K562 (cell line): ENCODE data around the gene IGF1R. TPM values are rescaled to one million over a fixed set of nuclear protein-coding genes. Genes with fewer than 3 reads are reported as not detected.

Experiments used
- ATF6 ChIP-seq: sonication (generic); formaldehyde crosslinking; IDR thresholded peaks from 2 replicates; pipeline ENCODE4 v1.4.0; 2020; ENCODE audit warnings: mild to moderate bottlenecking, missing genetic modification reagents
- BRCA1 ChIP-seq, 2 experiments: fragments of 450-650 bp in 1 of 2; sonication (generic) in 1 of 2; formaldehyde crosslinking in 1 of 2; IDR thresholded peaks; 2 replicates each; pipeline versions ENCODE4 v1.5.0 to v1.6.1; 2017 to 2020; ENCODE audit warnings: mild to moderate bottlenecking in 1 of 2, missing genetic modification reagents in 1 of 2
- DNMT1 ChIP-seq: fragments of 450-650 bp; IDR thresholded peaks from 2 replicates; pipeline ENCODE4 v1.6.1; 2016; ENCODE audit warnings: antibody characterized with exemption, mild to moderate bottlenecking
- ERF ChIP-seq: fragments of 450-650 bp; formaldehyde crosslinking; IDR thresholded peaks from 2 replicates; pipeline ENCODE4 v1.4.0; 2020; ENCODE audit warnings: mild to moderate bottlenecking, mixed read lengths
- ETV5 ChIP-seq: sonication (generic); formaldehyde crosslinking; IDR thresholded peaks from 2 replicates; pipeline ENCODE4 v1.4.0; 2020; ENCODE audit warnings: low read depth, mild to moderate bottlenecking, missing genetic modification reagents
- GABPB2 ChIP-seq: fragments of 250-450 bp; sonication (Bioruptor Pico); conservative IDR thresholded peaks from 2 replicates; pipeline ENCODE4 v1.5.1; 2021; ENCODE audit warnings: mild to moderate bottlenecking
- GTF2A2 ChIP-seq: IDR thresholded peaks from 2 replicates; pipeline ENCODE4 v1.6.1; 2016; ENCODE audit warnings: mild to moderate bottlenecking, missing genetic modification characterization, missing compliant biosample characterization
- HDGF ChIP-seq: fragments of 450-650 bp; IDR thresholded peaks from 2 replicates; pipeline ENCODE4 v1.6.1; 2016
- HNRNPH1 ChIP-seq: fragments of 200-400 bp; formaldehyde crosslinking; optimal IDR thresholded peaks from 2 replicates; pipeline ENCODE3; 2017; ENCODE audit warnings: low read depth, mild to moderate bottlenecking, low read length, moderate library complexity
- HNRNPK ChIP-seq: fragments of 200-400 bp; formaldehyde crosslinking; IDR thresholded peaks from one replicate; pipeline ENCODE4 v1.6.1; 2018; ENCODE audit warnings: mild to moderate bottlenecking, low read depth, low read length; ENCODE audit not compliant: poor library complexity, severe bottlenecking
- JUNB ChIP-seq: fragments of 450-650 bp; formaldehyde crosslinking; conservative IDR thresholded peaks from 2 replicates; pipeline ENCODE4 v1.4.0; 2020; ENCODE audit warnings: mild to moderate bottlenecking
- NEUROD1 ChIP-seq: fragments of 150-350 bp; IDR thresholded peaks from 2 replicates; pipeline ENCODE4 v1.6.1; 2014; ENCODE audit warnings: borderline replicate concordance, low read length, low read depth; ENCODE audit not compliant: partially characterized antibody
- PHTF2 ChIP-seq: fragments of 250-450 bp; sonication (Bioruptor Pico); IDR thresholded peaks from 2 replicates; pipeline ENCODE4 v1.5.0; 2021; ENCODE audit warnings: mild to moderate bottlenecking
- PRMT5 ChIP-seq: sonication (generic); formaldehyde crosslinking; IDR thresholded peaks from 2 replicates; pipeline ENCODE4 v1.5.0; 2020; ENCODE audit warnings: missing genetic modification reagents
- PTBP1 ChIP-seq: fragments of 200-400 bp; formaldehyde crosslinking; IDR thresholded peaks from 2 replicates; pipeline ENCODE4 v1.6.1; 2017; ENCODE audit warnings: low read depth, low read length
- RB1 ChIP-seq: fragments of 450-650 bp; IDR thresholded peaks from 2 replicates; pipeline ENCODE4 v1.6.1; 2017; ENCODE audit warnings: low read depth, mild to moderate bottlenecking
- RFX5 ChIP-seq: IDR thresholded peaks from 2 replicates; pipeline ENCODE4 v1.6.1; 2011; ENCODE audit warnings: low read depth, mild to moderate bottlenecking, improper control_type of control experiment, low read length
- SRSF3 ChIP-seq: fragments of 200-400 bp; formaldehyde crosslinking; IDR thresholded peaks from 2 replicates; pipeline ENCODE4 v1.6.1; 2016; ENCODE audit warnings: mild to moderate bottlenecking, low read length, moderate library complexity; ENCODE audit not compliant: insufficient read depth
- TCFL5 ChIP-seq: fragments of 250-450 bp; sonication (Bioruptor Pico); conservative IDR thresholded peaks from 2 replicates; pipeline ENCODE4 v1.6.1; 2021; ENCODE audit warnings: mild to moderate bottlenecking, moderate library complexity, matching md5 sums
- ZBTB7A ChIP-seq: IDR thresholded peaks from 2 replicates; pipeline ENCODE4 v1.6.1; 2011; ENCODE audit warnings: low read depth, mild to moderate bottlenecking, low read length, moderate library complexity, borderline replicate concordance; ENCODE audit not compliant: control insufficient read depth
- ZC3H11A ChIP-seq: IDR thresholded peaks from 2 replicates; pipeline ENCODE4 v1.6.1; 2012; ENCODE audit warnings: low read depth, low read length, improper control_type of control experiment
- ZKSCAN1 ChIP-seq: fragments of 150-350 bp; IDR thresholded peaks from 2 replicates; pipeline ENCODE4 v1.6.1; 2016; ENCODE audit warnings: low read depth, low read length
- ZNF124 ChIP-seq: sonication (generic); formaldehyde crosslinking; IDR thresholded peaks from 2 replicates; pipeline ENCODE4 v1.8.1; 2022; ENCODE audit warnings: missing genetic modification reagents
- ZNF263 ChIP-seq: sonication (generic); formaldehyde crosslinking; IDR thresholded peaks from 2 replicates; pipeline ENCODE4 v1.8.0; 2022; ENCODE audit warnings: mild to moderate bottlenecking, missing genetic modification reagents, borderline replicate concordance
- ZNF551 ChIP-seq: fragments of 250-450 bp; sonication (Bioruptor Pico); IDR thresholded peaks from 2 replicates; pipeline ENCODE4 v1.5.0; 2021; ENCODE audit warnings: mild to moderate bottlenecking, moderate library complexity
- polyA plus RNA-seq, 8 experiments: library from polyadenylated mRNA; depleted of rRNA in 4 of 8; stranded (reverse) in 5 of 8; unstranded in 3 of 8; fragments of >200 nt; fragmentation: Nextera tagmentation in 2 of 8; fragmentation: Illumina TruSeq in 1 of 8; extraction: Ambion mirVana in 2 of 8; extraction: Trizol in 1 of 8; gene quantifications; 2 replicates each; pipeline versions ENCODE4 v1.2.1 to v1.2.3, GENCODE V29; 2011 to 2014; ENCODE audit warnings: inconsistent platforms in 1 of 8, missing spikeins in 1 of 8
- total RNA-seq, 7 experiments: library from RNA; depleted of rRNA in 6 of 7; stranded (reverse); fragments of >200 nt in 6 of 7; fragmentation: Illumina TruSeq in 2 of 7; extraction: Trizol in 2 of 7; gene quantifications; 2 replicates each; pipeline versions ENCODE4 v1.2.1 to v1.2.3, GENCODE V29; 2011 to 2021; ENCODE audit warnings: low replicate concordance in 1 of 7
- TF ChIP-seq, protein P1 (sequence below): fragments of 450-650 bp; IDR thresholded peaks from 2 replicates; pipeline ENCODE4 v1.7.1; 2018; ENCODE audit warnings: mild to moderate bottlenecking, low read depth; ENCODE audit not compliant: partially characterized antibody

Gene IGF1R
- total and polyA plus RNA-seq, 9 of the 15 experiments (the other 6 are each of a cell fraction or from before 2014, with no cell fraction given), result 0.35 to 8.0 (median 1.6) TPM

DNA sequence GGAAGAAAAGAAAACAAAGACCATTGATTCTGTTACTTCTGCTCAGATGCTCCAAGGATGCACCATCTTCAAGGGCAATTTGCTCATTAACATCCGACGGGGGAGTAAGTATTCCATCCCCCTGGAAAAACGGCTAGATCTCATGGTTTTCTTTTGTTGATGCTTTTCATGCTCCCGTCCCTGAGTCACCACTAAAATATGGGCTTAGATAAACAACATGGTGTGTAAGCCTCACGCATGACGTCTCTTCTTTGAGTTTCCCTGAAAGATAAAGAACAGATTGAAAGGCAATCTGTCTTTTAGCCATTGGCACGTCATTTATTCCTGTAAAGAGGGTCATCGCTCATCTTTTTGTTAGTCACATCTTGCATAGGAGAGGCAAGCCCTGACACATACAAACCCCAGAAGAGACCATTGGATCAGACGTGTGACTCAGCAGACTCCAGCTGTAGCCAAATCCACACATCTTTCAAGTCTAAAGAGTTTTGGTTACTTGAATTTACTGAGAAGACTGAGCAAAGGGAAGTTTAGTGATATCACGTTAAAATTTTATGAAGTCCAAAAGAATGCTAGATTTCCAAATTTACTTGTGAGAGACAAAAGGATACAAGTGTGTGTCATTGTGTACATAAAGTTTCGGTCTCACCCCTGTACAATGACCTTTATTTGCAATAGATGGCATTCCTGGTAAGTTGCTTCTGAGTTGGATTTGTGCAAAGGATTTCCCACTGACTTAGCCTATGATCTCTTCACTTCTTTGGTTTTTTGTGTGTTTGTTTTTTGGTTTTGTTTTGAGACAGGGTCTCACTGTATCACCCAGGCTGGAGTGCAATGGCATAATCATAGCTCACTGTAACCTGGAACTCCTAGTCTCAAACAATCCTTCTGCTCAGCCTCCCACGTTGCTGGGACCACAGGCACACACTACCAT is 248.7 kb downstream of the IGF1R start (continued):
- TF ChIP-seq, protein P1, sequence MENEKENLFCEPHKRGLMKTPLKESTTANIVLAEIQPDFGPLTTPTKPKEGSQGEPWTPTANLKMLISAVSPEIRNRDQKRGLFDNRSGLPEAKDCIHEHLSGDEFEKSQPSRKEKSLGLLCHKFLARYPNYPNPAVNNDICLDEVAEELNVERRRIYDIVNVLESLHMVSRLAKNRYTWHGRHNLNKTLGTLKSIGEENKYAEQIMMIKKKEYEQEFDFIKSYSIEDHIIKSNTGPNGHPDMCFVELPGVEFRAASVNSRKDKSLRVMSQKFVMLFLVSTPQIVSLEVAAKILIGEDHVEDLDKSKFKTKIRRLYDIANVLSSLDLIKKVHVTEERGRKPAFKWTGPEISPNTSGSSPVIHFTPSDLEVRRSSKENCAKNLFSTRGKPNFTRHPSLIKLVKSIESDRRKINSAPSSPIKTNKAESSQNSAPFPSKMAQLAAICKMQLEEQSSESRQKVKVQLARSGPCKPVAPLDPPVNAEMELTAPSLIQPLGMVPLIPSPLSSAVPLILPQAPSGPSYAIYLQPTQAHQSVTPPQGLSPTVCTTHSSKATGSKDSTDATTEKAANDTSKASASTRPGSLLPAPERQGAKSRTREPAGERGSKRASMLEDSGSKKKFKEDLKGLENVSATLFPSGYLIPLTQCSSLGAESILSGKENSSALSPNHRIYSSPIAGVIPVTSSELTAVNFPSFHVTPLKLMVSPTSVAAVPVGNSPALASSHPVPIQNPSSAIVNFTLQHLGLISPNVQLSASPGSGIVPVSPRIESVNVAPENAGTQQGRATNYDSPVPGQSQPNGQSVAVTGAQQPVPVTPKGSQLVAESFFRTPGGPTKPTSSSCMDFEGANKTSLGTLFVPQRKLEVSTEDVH, result no peak
- TF ChIP-seq HDGF, result no peak
- TF ChIP-seq RB1, result no peak
- TF ChIP-seq ATF6 (CRISPR knock-in tag), result no peak
- no peak for TF ChIP-seq PTBP1
- TF ChIP-seq ZNF124 (CRISPR knock-in tag), result no peak
- no peak for TF ChIP-seq GTF2A2 (tag)
- TF ChIP-seq SRSF3, result no peak
- no peak for TF ChIP-seq GABPB2 (CRISPR knock-in tag)
- no peak for TF ChIP-seq ZNF551
- no peak for TF ChIP-seq JUNB (CRISPR knock-in tag)
- no peak for TF ChIP-seq ZC3H11A
- no peak for TF ChIP-seq RFX5
- TF ChIP-seq ZKSCAN1, result no peak
- no peak for TF ChIP-seq BRCA1 (IDR thresholded peaks at IDR 0.05)
- no peak for TF ChIP-seq BRCA1 (CRISPR knock-in tag; IDR thresholded peaks at IDR 0.05)
- TF ChIP-seq PHTF2 (CRISPR knock-in tag), result no peak
- TF ChIP-seq NEUROD1, result no peak
- no peak for TF ChIP-seq ZBTB7A
- no peak for TF ChIP-seq HNRNPH1
- no peak for TF ChIP-seq ZNF263 (CRISPR knock-in tag)
- no peak for TF ChIP-seq ETV5 (CRISPR knock-in tag)
- TF ChIP-seq ERF (CRISPR knock-in tag), result no peak
- TF ChIP-seq HNRNPK, result no peak
- no peak for TF ChIP-seq DNMT1
- TF ChIP-seq PRMT5 (CRISPR knock-in tag), result no peak
- no peak for TF ChIP-seq TCFL5
